ENCODE results near the gene TEX14.

GRCh38 chr17:58533616-58534188 is 158.1 kb downstream of the TEX14 start:
- TF ChIP-seq CTCF (IDR thresholded peaks at IDR 0.05) (no peak), POLR2A (IDR thresholded peaks at IDR 0.05) (no peak)

Measured in lower leg skin (tissue), 3 donors.